ENCODE data around the gene ZSWIM5. TPM values are rescaled to one million over a fixed set of nuclear protein-coding genes. Genes with fewer than 3 reads are reported as not detected.
"Not testable (repeated sequence)": the region's sequence is repeated elsewhere in the genome, so short reads cannot be mapped to it uniquely, and the experiment has no call there.

Gene ZSWIM5
- total RNA-seq, 1 donor from 2014 or later: under 0.01 TPM

- DNase-seq (ENCODE audit: low read depth) (no peak), FAIRE-seq (no peak)
- Histone ChIP-seq H3K4me3 (ENCODE audit: low read depth, low read length) (no peak overlapping the region), H3K27me3 (ENCODE audit: control insufficient read depth, insufficient read depth, low read length) (no peaks in the 10 kb centered on the region), H3K36me3 (ENCODE audit: control insufficient read depth, insufficient read depth, low read length) (no peaks in the 10 kb centered on the region)
- no peak for TF ChIP-seq CTCF (IDR thresholded peaks at IDR 0.05; ENCODE audit: insufficient read depth, low read length, severe bottlenecking)
Observed at GRCh38 chr1:45141247-45142003, 65.0 kb downstream of the ZSWIM5 start.

GRCh38 chr1:45136984-45137383, 69.4 kb downstream of the ZSWIM5 start:
- TF ChIP-seq CTCF (IDR thresholded peaks at IDR 0.05; ENCODE audit: insufficient read depth, low read length, severe bottlenecking): no peak
- FAIRE-seq (no peak), DNase-seq (ENCODE audit: low read depth) (no peak)
- no peaks in the 10 kb centered on the region for H3K36me3 ChIP-seq (ENCODE audit: control insufficient read depth, insufficient read depth, low read length)
- no peak overlapping the region for H3K4me3 ChIP-seq (ENCODE audit: low read depth, low read length)
- H3K27me3 ChIP-seq (ENCODE audit: control insufficient read depth, insufficient read depth, low read length): no peaks in the 10 kb centered on the region

GRCh38 chr1:45135316-45135715, 71.1 kb downstream of the ZSWIM5 start:
- no peak for DNase-seq (ENCODE audit: low read depth)
- H3K36me3 ChIP-seq (ENCODE audit: control insufficient read depth, insufficient read depth, low read length): no peaks in the 10 kb centered on the region
- no peaks in the 10 kb centered on the region for H3K27me3 ChIP-seq (ENCODE audit: control insufficient read depth, insufficient read depth, low read length)
- no peak for TF ChIP-seq CTCF (IDR thresholded peaks at IDR 0.05; ENCODE audit: insufficient read depth, low read length, severe bottlenecking)
- no peak overlapping the region for H3K4me3 ChIP-seq (ENCODE audit: low read depth, low read length)
- FAIRE-seq: no peak

- FAIRE-seq: no peak
- DNase-seq (ENCODE audit: low read depth): no peak
- no peak for TF ChIP-seq CTCF (IDR thresholded peaks at IDR 0.05; ENCODE audit: insufficient read depth, low read length, severe bottlenecking)
- H3K27me3 ChIP-seq (ENCODE audit: control insufficient read depth, insufficient read depth, low read length): no peaks in the 10 kb centered on the region
- H3K4me3 ChIP-seq (ENCODE audit: low read depth, low read length): no peak overlapping the region
- no peaks in the 10 kb centered on the region for H3K36me3 ChIP-seq (ENCODE audit: control insufficient read depth, insufficient read depth, low read length)
Observed at GRCh38 chr1:45134461-45134873, 71.9 kb downstream of the ZSWIM5 start.

GRCh38 chr1:45132719-45133118, 73.7 kb downstream of the ZSWIM5 start:
- not testable (repeated sequence) for FAIRE-seq; H3K27me3 ChIP-seq (ENCODE audit: control insufficient read depth, insufficient read depth, low read length); DNase-seq (ENCODE audit: low read depth); H3K36me3 ChIP-seq (ENCODE audit: control insufficient read depth, insufficient read depth, low read length); H3K4me3 ChIP-seq (ENCODE audit: low read depth, low read length)

GRCh38 chr1:45123358-45123757, 83.0 kb downstream of the ZSWIM5 start:
- no peaks in the 10 kb centered on the region for H3K27me3 ChIP-seq (ENCODE audit: control insufficient read depth, insufficient read depth, low read length)
- DNase-seq (ENCODE audit: low read depth) (no peak), FAIRE-seq (no peak)
- H3K36me3 ChIP-seq (ENCODE audit: control insufficient read depth, insufficient read depth, low read length): no peaks in the 10 kb centered on the region
- no peak for TF ChIP-seq CTCF (IDR thresholded peaks at IDR 0.05; ENCODE audit: insufficient read depth, low read length, severe bottlenecking)
- H3K4me3 ChIP-seq (ENCODE audit: low read depth, low read length): no peak overlapping the region

All from bronchial epithelial cell (primary cell).